Suprapubic skin (tissue), 3 donors: Measurements from ENCODE around the gene IPPK.

Source experiments
- CTCF ChIP-seq, 2 donors: fragments of 200-600 bp in 1 of 2; fragments of 450-650 bp in 1 of 2; sonication (generic) in 1 of 2; IDR thresholded peaks; one replicate each; pipeline ENCODE4 v1.5.1; 2016 to 2019; ENCODE audit warnings: antibody characterized with exemption in 2 of 2, mild to moderate bottlenecking in 1 of 2, moderate library complexity in 1 of 2
- POLR2AphosphoS5 ChIP-seq, 3 donors: sonication (generic); formaldehyde crosslinking; IDR thresholded peaks; one replicate each; pipeline ENCODE4 v1.6.1; 2017; ENCODE audit warnings: antibody characterized with exemption in 3 of 3

- no peak for TF ChIP-seq CTCF (IDR thresholded peaks at IDR 0.05)
- TF ChIP-seq POLR2AphosphoS5 (IDR thresholded peaks at IDR 0.05): no peak
These were observed 12.3 kb upstream of the IPPK start for GRCh38 chr9:92682269-92682668.
